K562 (cell line): Measurements from ENCODE around the gene CREM. TPM values are rescaled to one million over a fixed set of nuclear protein-coding genes. Genes with fewer than 3 reads are reported as not detected.

Experiments used
- ATAC-seq: fragments of 200-7000 bp; cut with Tn5 transposase; 3 replicates; pipeline ENCODE4 v1.9.1; 2020; ENCODE audit warnings: moderate library complexity
- BruUV-seq: library from RNA; stranded (reverse); fragments of 400-500 nt; replicated peaks from 2 replicates; lab custom pipeline; 2021; lab: Mats Ljungman, UMichigan
- CTCF ChIA-PET: fragments of 300-600 bp; formaldehyde crosslinking; extraction: SDS; loops from one replicate; lab custom pipeline; 2021; ENCODE audit warnings: low intra/inter-chr PET ratio; lab: Yijun Ruan, JAX
- POLR2A ChIA-PET: fragments of 300-600, 350-650 bp; sonication (Branson Sonifier 250); formaldehyde crosslinking; extraction: SDS; loops from one replicate; lab custom pipeline; 2021; ENCODE audit warnings: antibody characterized with exemption, inconsistent platforms; lab: Yijun Ruan, JAX
- DNase-seq, 4 experiments: peaks; one replicate each; pipeline versions ENCODE4 v3.0.0 to v3.0.0-alpha.2; 2011 to 2018; ENCODE audit warnings: low spot score in 3 of 4, mixed read lengths in 3 of 4; ENCODE audit errors: extremely low read depth in 1 of 4
- FAIRE-seq: peaks from 2 replicates; lab custom pipeline; 2011; peaks lifted over from hg19 to GRCh38; lab: Jason Lieb, UNC
- H2AFZ ChIP-seq: 2 replicates; pipeline ENCODE4 v1.6.0; 2011; ENCODE audit warnings: low read depth, low read length, control low read depth, inconsistent platforms
- H3K27ac ChIP-seq: fragments of 200-600 bp; 3 replicates; pipeline ENCODE4 v1.8.0; 2011; ENCODE audit warnings: low read depth, mild to moderate bottlenecking, control low read depth, inconsistent platforms, low read length, moderate library complexity, mixed read lengths; ENCODE audit errors: extremely low read depth
- H3K27me3 ChIP-seq, 2 experiments: fragments of 300-600 bp in 1 of 2; 2 replicates in 1 of 2; 3 replicates in 1 of 2; pipeline versions ENCODE4 v1.6.0 to v1.8.0; 2011; ENCODE audit warnings: inconsistent platforms in 2 of 2, low read length in 2 of 2, mild to moderate bottlenecking in 1 of 2, mixed read lengths in 1 of 2, moderate library complexity in 1 of 2; ENCODE audit not compliant: control insufficient read depth in 2 of 2, insufficient read depth in 2 of 2
- H3K36me3 ChIP-seq: fragments of 300-600 bp; 3 replicates; pipeline ENCODE4 v1.8.0; 2011; ENCODE audit warnings: mild to moderate bottlenecking, low read length, inconsistent platforms; ENCODE audit not compliant: control insufficient read depth, insufficient read depth
- H3K4me1 ChIP-seq, 2 experiments: fragments of 200-600 bp in 1 of 2; replicated peaks in 1 of 2; 2 replicates in 1 of 2; 3 replicates in 1 of 2; pipeline versions ENCODE4 v1.5.1 to v1.8.0; 2011; ENCODE audit warnings: inconsistent platforms in 2 of 2, low read length in 2 of 2, mild to moderate bottlenecking in 1 of 2, mixed read lengths in 1 of 2, moderate library complexity in 1 of 2; ENCODE audit not compliant: control insufficient read depth in 2 of 2, insufficient read depth in 2 of 2
- H3K4me2 ChIP-seq: 2 replicates; pipeline ENCODE4 v1.6.1; 2011; ENCODE audit warnings: low read length, control low read depth, inconsistent platforms, mixed read lengths; ENCODE audit not compliant: insufficient read depth
- H3K4me3 ChIP-seq: fragments of 200-600 bp; sonication (generic), shearing (Covaris generic); 2 replicates; pipeline ENCODE4 v1.5.1; 2016; ENCODE audit warnings: control low read depth, inconsistent platforms
- H3K79me2 ChIP-seq: fragments of 200-600 bp; 3 replicates; pipeline ENCODE4 v1.8.0; 2011; ENCODE audit warnings: low read length, inconsistent platforms; ENCODE audit not compliant: control insufficient read depth, insufficient read depth
- H3K9ac ChIP-seq, 2 experiments: 2 replicates each; pipeline versions ENCODE4 v1.6.0 to v1.6.1; 2011; ENCODE audit warnings: low read depth in 2 of 2, low read length in 2 of 2, control low read depth in 1 of 2, inconsistent platforms in 1 of 2, mild to moderate bottlenecking in 1 of 2, mixed read lengths in 1 of 2; ENCODE audit not compliant: insufficient read depth in 1 of 2
- H3K9me1 ChIP-seq: one replicate; pipeline ENCODE4 v1.6.0; 2011; ENCODE audit warnings: inconsistent platforms, mild to moderate bottlenecking, low read length, moderate library complexity; ENCODE audit not compliant: control insufficient read depth, insufficient read depth
- H3K9me3 ChIP-seq: replicated peaks from 2 replicates; pipeline ENCODE4 v1.5.1; 2011; ENCODE audit warnings: low read depth, low read length, inconsistent platforms; ENCODE audit not compliant: control insufficient read depth, insufficient read depth
- H4K20me1 ChIP-seq: replicated peaks from 2 replicates; pipeline ENCODE4 v1.6.1; 2011; ENCODE audit warnings: low read length, inconsistent platforms, mixed read lengths; ENCODE audit not compliant: control insufficient read depth, insufficient read depth
- ARID1B ChIP-seq: fragments of 450-650 bp; IDR thresholded peaks from 2 replicates; pipeline ENCODE4 v1.6.1; 2016; ENCODE audit warnings: antibody characterized with exemption, mild to moderate bottlenecking, inconsistent platforms
- CBFA2T2 ChIP-seq: fragments of 450-650 bp; conservative IDR thresholded peaks from 2 replicates; pipeline ENCODE4 v1.6.1; 2017; ENCODE audit warnings: mild to moderate bottlenecking
- CBFA2T3 ChIP-seq: fragments of 450-650 bp; IDR thresholded peaks from 2 replicates; pipeline ENCODE4 v1.6.1; 2017
- EHMT2 ChIP-seq: fragments of 450-650 bp; IDR thresholded peaks from 2 replicates; pipeline ENCODE4 v1.6.1; 2018; ENCODE audit warnings: antibody characterized with exemption
- FOXP1 ChIP-seq: sonication (generic); formaldehyde crosslinking; IDR thresholded peaks from 2 replicates; pipeline ENCODE4 v1.8.0; 2022; ENCODE audit warnings: mild to moderate bottlenecking, missing genetic modification reagents
- GATAD2B ChIP-seq: fragments of 450-650 bp; IDR thresholded peaks from 2 replicates; pipeline ENCODE4 v1.6.1; 2017; ENCODE audit warnings: mild to moderate bottlenecking, borderline replicate concordance
- HMBOX1 ChIP-seq: sonication (generic); IDR thresholded peaks from 2 replicates; pipeline ENCODE4 v1.6.1; 2016
- NR2C2 ChIP-seq, 2 experiments: fragments of 200-800 bp in 1 of 2; sonication (Bioruptor generic) in 1 of 2; sonication (generic) in 1 of 2; formaldehyde crosslinking in 1 of 2; IDR thresholded peaks; 2 replicates each; pipeline versions ENCODE4 v1.6.1 to v1.8.0; 2016 to 2022; ENCODE audit warnings: mild to moderate bottlenecking in 1 of 2, missing compliant biosample characterization in 1 of 2, missing genetic modification characterization in 1 of 2, missing genetic modification reagents in 1 of 2
- NRF1 ChIP-seq, 2 experiments: fragments of 450-650 bp; IDR thresholded peaks in 1 of 2; conservative IDR thresholded peaks in 1 of 2; 2 replicates each; pipeline ENCODE4 v1.6.1; 2014; ENCODE audit warnings: mild to moderate bottlenecking in 2 of 2
- PCBP1 ChIP-seq: fragments of 200-400 bp; formaldehyde crosslinking; IDR thresholded peaks from 2 replicates; pipeline ENCODE4 v1.6.1; 2018; ENCODE audit warnings: mild to moderate bottlenecking, low read depth, low read length; ENCODE audit not compliant: poor library complexity, severe bottlenecking
- TAL1 ChIP-seq: fragments of 450-650 bp; IDR thresholded peaks from 2 replicates; pipeline ENCODE4 v1.6.1; 2016; ENCODE audit warnings: mild to moderate bottlenecking
- TBL1XR1 ChIP-seq, 2 experiments: IDR thresholded peaks; 2 replicates each; pipeline ENCODE4 v1.6.1; 2012; ENCODE audit warnings: improper control_type of control experiment in 2 of 2, low read length in 2 of 2, mild to moderate bottlenecking in 1 of 2
- ZNF3 ChIP-seq: fragments of 250-450 bp; sonication (Bioruptor Pico); IDR thresholded peaks from 2 replicates; pipeline ENCODE4 v1.5.0; 2021; ENCODE audit warnings: mild to moderate bottlenecking, moderate library complexity
- ZNF77 ChIP-seq: fragments of 250-450 bp; sonication (Bioruptor Pico); IDR thresholded peaks from 2 replicates; pipeline ENCODE4 v1.5.0; 2020
- WGBS: fragments of 100-300 bp; shearing (Covaris generic); methylation state at CpG from one replicate; pipeline ENCODE4 v1.1.6; 2016; ENCODE audit warnings: low coverage, mixed read lengths; ENCODE audit not compliant: insufficient coverage; ENCODE audit errors: missing lambda C conversion rate; 5-methylcytosine and 5-hydroxymethylcytosine counted together
- in situ Hi-C: fragments of 300-500 bp; cut with MboI; formaldehyde crosslinking; loops from 4 replicates; pipeline ENCODE4 v1.15.0; 2018; ENCODE audit warnings: inconsistent platforms, mixed read lengths
- intact Hi-C: fragments of 100-400 bp; cut with micrococcal nuclease; formaldehyde crosslinking; loops from 2 replicates; pipeline ENCODE4 v1.14.2; 2022
- polyA plus RNA-seq, 8 experiments: library from polyadenylated mRNA; depleted of rRNA in 4 of 8; stranded (reverse) in 5 of 8; unstranded in 3 of 8; fragments of >200 nt; fragmentation: Nextera tagmentation in 2 of 8; fragmentation: Illumina TruSeq in 1 of 8; extraction: Ambion mirVana in 2 of 8; extraction: Trizol in 1 of 8; gene quantifications; 2 replicates each; pipeline versions ENCODE4 v1.2.1 to v1.2.3, GENCODE V29; 2011 to 2014; ENCODE audit warnings: inconsistent platforms in 1 of 8, missing spikeins in 1 of 8
- total RNA-seq, 7 experiments: library from RNA; depleted of rRNA in 6 of 7; stranded (reverse); fragments of >200 nt in 6 of 7; fragmentation: Illumina TruSeq in 2 of 7; extraction: Trizol in 2 of 7; gene quantifications; 2 replicates each; pipeline versions ENCODE4 v1.2.1 to v1.2.3, GENCODE V29; 2011 to 2021; ENCODE audit warnings: low replicate concordance in 1 of 7
- TF ChIP-seq, protein P1 (sequence below): fragments of 250-450 bp; sonication (Bioruptor Pico); IDR thresholded peaks from 2 replicates; pipeline ENCODE4 v1.5.0; 2021

Gene CREM
- total and polyA plus RNA-seq, 9 of the 15 experiments (the other 6 are each of a cell fraction or from before 2014, with no cell fraction given) = 39.1 to 70.2 (median 48.3) TPM

DNA sequence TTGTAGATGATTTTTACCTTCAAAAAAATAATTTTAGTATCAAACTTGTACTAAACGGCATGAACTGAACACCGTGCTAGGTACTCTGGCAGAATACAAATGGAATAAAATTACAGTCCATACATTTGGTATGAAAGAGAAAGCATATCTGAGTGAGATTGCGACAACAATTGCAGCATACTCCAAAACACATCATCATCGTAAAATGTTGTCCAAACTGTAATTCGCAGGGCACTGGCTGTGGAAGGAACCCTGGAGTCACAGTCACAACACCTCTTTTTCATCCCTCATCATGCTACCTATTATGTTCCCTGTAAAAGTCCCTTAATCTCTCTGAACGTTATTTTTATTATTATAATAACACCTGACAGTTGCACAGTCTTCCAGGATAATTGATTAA is 13.5 kb downstream of the CREM start:
- in situ Hi-C loops = no loop called here

DNA sequence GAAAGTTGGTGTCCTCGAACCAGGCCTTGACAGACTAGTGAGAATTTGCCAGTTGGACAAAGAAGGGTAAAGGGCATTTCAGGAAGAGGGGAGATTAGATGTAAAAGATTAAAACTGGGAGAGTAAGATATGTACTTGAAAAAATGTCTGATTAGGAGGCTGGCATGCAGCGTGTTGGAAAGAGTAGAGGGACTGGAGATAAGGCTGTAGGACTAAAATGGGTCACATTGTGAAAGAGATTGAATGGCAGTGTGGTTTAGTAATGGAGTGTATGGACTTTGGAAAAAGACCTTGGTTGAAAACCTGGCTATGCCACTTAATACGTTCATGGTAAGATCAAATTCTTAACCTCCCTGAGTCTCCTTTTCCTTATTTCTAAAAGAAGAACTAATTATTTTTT is 14.1 kb downstream of the CREM start:
- FAIRE-seq = no peak
- Histone ChIP-seq H2AFZ (no peak overlapping the region), H3K4me1 (peaks cover 0 to 11% of the 10 kb centered on the region in 2 experiments; a peak in 3 of 5 replicates), H3K27ac (no peak overlapping the region), H3K4me2 (no peak overlapping the region; the same call in 1 of the 2 replicates), H4K20me1 (peaks cover 4% of the 10 kb centered on the region; the same call in 1 of the 2 replicates), H3K4me3 (no peak overlapping the region), H3K9me1 (no peaks in the 10 kb centered on the region), H3K36me3 (no peaks in the 10 kb centered on the region; the same call in 2 of the 3 replicates), H3K27me3 (no peaks in the 10 kb centered on the region), H3K79me2 (peaks cover 26% of the 10 kb centered on the region)
- in situ Hi-C loops = no loop called here
- WGBS = 24% methylated on average over 3 of the region's 3 CpGs
- ChIA-PET CTCF (interaction anchor here (0.6 kb wide), 1 partner anchor 41 kb away, joined by 3 read pairs; no protein-coding TSS in a partner anchor), POLR2A (no interaction called here)
- intact Hi-C loops = no loop called here
- no TSS peak for BruUV-seq
- TF ChIP-seq EHMT2 (0 out of 2 replicates have a peak, but pooled peaks have one; percentile 13), TAL1 (peak; percentile 9; the same call in 1 of the 2 replicates), HMBOX1 (0 out of 2 replicates have a peak, but pooled peaks have one; percentile 14), NRF1 (conservative IDR thresholded peaks at IDR 0.05 in 1 of 2, IDR thresholded peaks at IDR 0.05 in 1 of 2) (no peak), NR2C2 (CRISPR knock-in tag; IDR thresholded peaks at IDR 0.05) (no peak), NR2C2 (tag; IDR thresholded peaks at IDR 0.05) (peak; percentile 21; the same call in 1 of the 2 replicates), CBFA2T3 (peak; percentile 54; the same call in 1 of the 2 replicates), PCBP1 (no peak), ARID1B (peak; percentile 48; the same call in 1 of the 2 replicates), CBFA2T2 (0 out of 2 replicates have a peak, but pooled peaks have one; percentile 26)
- TF ChIP-seq, protein P1, sequence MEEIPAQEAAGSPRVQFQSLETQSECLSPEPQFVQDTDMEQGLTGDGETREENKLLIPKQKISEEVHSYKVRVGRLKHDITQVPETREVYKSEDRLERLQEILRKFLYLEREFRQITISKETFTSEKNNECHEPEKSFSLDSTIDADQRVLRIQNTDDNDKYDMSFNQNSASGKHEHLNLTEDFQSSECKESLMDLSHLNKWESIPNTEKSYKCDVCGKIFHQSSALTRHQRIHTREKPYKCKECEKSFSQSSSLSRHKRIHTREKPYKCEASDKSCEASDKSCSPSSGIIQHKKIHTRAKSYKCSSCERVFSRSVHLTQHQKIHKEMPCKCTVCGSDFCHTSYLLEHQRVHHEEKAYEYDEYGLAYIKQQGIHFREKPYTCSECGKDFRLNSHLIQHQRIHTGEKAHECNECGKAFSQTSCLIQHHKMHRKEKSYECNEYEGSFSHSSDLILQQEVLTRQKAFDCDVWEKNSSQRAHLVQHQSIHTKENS = no peak
- TF ChIP-seq, all 486 proteins: peak for 7
- ATAC-seq (no peak), DNase-seq (no peak)
- Histone ChIP-seq H3K9me3 (no peaks in the 10 kb centered on the region), H3K9ac (no peak overlapping the region)

More for the DNA sequence above, 13.5 kb downstream of the CREM start:
- intact Hi-C loops = no loop called here
- Histone ChIP-seq H3K4me1 (peaks cover 0 to 11% of the 10 kb centered on the region in 2 experiments; a peak in 3 of 5 replicates), H3K9me3 (no peaks in the 10 kb centered on the region), H3K9ac (no peak overlapping the region), H2AFZ (no peak overlapping the region), H3K27me3 (no peaks in the 10 kb centered on the region), H4K20me1 (peaks cover 4% of the 10 kb centered on the region; the same call in 1 of the 2 replicates), H3K79me2 (peaks cover 26% of the 10 kb centered on the region), H3K9me1 (no peaks in the 10 kb centered on the region), H3K27ac (no peak overlapping the region), H3K4me3 (no peak overlapping the region), H3K36me3 (no peaks in the 10 kb centered on the region; the same call in 2 of the 3 replicates), H3K4me2 (no peak overlapping the region)
- BruUV-seq = no TSS peak
- DNase-seq = no peak
- CTCF ChIA-PET = interaction anchor here (0.5 kb wide), 1 partner anchor 46 kb away, joined by 3 read pairs; no protein-coding TSS in a partner anchor
- POLR2A ChIA-PET = no interaction called here
- TF ChIP-seq TBL1XR1 (IDR thresholded peaks at IDR 0.05; ENCODE audit: low read length in 2 of 2) (no peak), ZNF77 (CRISPR knock-in tag) (no peak), FOXP1 (CRISPR knock-in tag) (no peak), GATAD2B (no peak), ZNF3 (CRISPR knock-in tag) (no peak)
- 72% methylated on average over 6 of the region's 6 CpGs for WGBS
- no peak for FAIRE-seq
- no peak for ATAC-seq
